Right cardiac atrium (tissue), 5 donors: ENCODE data around the gene MIB2. TPM values are rescaled to one million over a fixed set of nuclear protein-coding genes. Genes with fewer than 3 reads are reported as not detected.
A peak's percentile ranks its signal among the peaks of the same experiment; 100 is the strongest.

Experiments used
- ATAC-seq, 2 donors: fragments of 200-7000 bp; cut with Tn5 transposase; one replicate each; pipeline versions ENCODE4 v1.8.0 to v1.9.1; 2020; ENCODE audit warnings: moderate library complexity in 2 of 2, mild to moderate bottlenecking in 1 of 2
- DNase-seq, 3 donors: peaks; one replicate each; pipeline ENCODE4 v3.0.0-alpha.2; 2020
- H3K27ac ChIP-seq: one replicate; pipeline ENCODE4 v1.5.1; 2013; ENCODE audit warnings: mild to moderate bottlenecking, low read length, control low read depth, moderate library complexity
- H3K27me3 ChIP-seq: one replicate; pipeline ENCODE4 v1.6.1; 2013; ENCODE audit not compliant: control insufficient read depth, insufficient read depth
- H3K4me1 ChIP-seq: one replicate; pipeline ENCODE4 v1.6.1; 2013; ENCODE audit warnings: low read length; ENCODE audit not compliant: control insufficient read depth, insufficient read depth
- H3K4me3 ChIP-seq: one replicate; pipeline ENCODE4 v1.5.1; 2013; ENCODE audit warnings: low read length, control low read depth
- H3K9me3 ChIP-seq: one replicate; pipeline ENCODE4 v1.6.1; 2013; ENCODE audit warnings: low read length; ENCODE audit not compliant: control insufficient read depth
- WGBS: extraction: QIAGEN DNeasy Blood & Tissue Kit; methylation state at CpG from one replicate; pipeline ENCODE4 v1.1.7; 2013; 5-methylcytosine and 5-hydroxymethylcytosine counted together
- intact Hi-C, 4 donors: fragments of 100-400 bp; cut with DNase I; formaldehyde crosslinking; loops; one replicate each; pipeline versions ENCODE4 v1.11.0 to v1.14.0; 2022 to 2023
- long read RNA-seq, 4 donors: library from polyadenylated mRNA; unstranded; transcript quantifications; one replicate each; pipeline ENCODE4 v2.0.0, GENCODE V29; 2020 to 2021
- polyA plus RNA-seq: library from polyadenylated mRNA; stranded (reverse); fragments of 200-250 nt; gene quantifications from one replicate; pipeline ENCODE4 v1.2.3, GENCODE V29; 2013
- total RNA-seq, 4 donors: library from RNA; stranded (reverse); fragmentation: NEBNext Ultra II Directional; extraction: Animal tissue kit (Norgen Biotek cat#: 25700); gene quantifications; one replicate each; pipeline ENCODE4 v1.2.1, GENCODE V29; 2021
- donor health status: healthy with polysubstance abuse.
- donor health status: DM: no; HTN: yes; CAD: no.
- donor health status: DM: no; HTN: no; CAD: no.
- donor health status: DM: no; HTN: yes; CAD: no; lungs with severe emphysema.
- donor health status: DM: yes; HTN: yes; CAD: no.

MIB2 gene
- 10 to 100 TPM; 49.5 to 77.8 (median 65.5) TPM for total RNA-seq
- 52.5 TPM for polyA plus RNA-seq
- long read RNA-seq, donor 1, transcript MIB2-207 (2 exons, 546 nt) = minor isoform, 5 of 303 reads
- long read RNA-seq, donor 1, transcript MIB2-201 (20 exons, 3,290 nt) = major isoform, 16 of 303 reads
- long read RNA-seq, donor 1, partial matches to known transcripts = 115 of 303 reads
- long read RNA-seq, donor 1, other reads (novel, unspliced or antisense) = 163 of 303 reads
- long read RNA-seq, donor 2, transcript MIB2-201 (20 exons, 3,290 nt) = major isoform, 8 of 260 reads
- long read RNA-seq, donor 2, transcript MIB2-214 (20 exons, 3,034 nt) = minor isoform, 5 of 260 reads
- long read RNA-seq, donor 2, transcript MIB2-219 (20 exons, 3,305 nt) = major isoform, 8 of 260 reads
- long read RNA-seq, donor 2, partial matches to known transcripts = 55 of 260 reads
- long read RNA-seq, donor 2, other reads (novel, unspliced or antisense) = 180 of 260 reads
- long read RNA-seq, donor 3, partial matches to known transcripts = 7 of 17 reads
- long read RNA-seq, donor 3, other reads (novel, unspliced or antisense) = 9 of 17 reads
- long read RNA-seq, donor 4, partial matches to known transcripts = 45 of 148 reads
- long read RNA-seq, donor 4, other reads (novel, unspliced or antisense) = 91 of 148 reads

GRCh38 chr1:1615256-1616044, at the start of gene MIB2:
Gene MIB2, plus strand, starts transcription at chr1:1615500. Its CDS starts 7,953 bp downstream, at chr1:1623453.
- Histone ChIP-seq H3K27me3 (no peaks in the 10 kb centered on the region), H3K9me3 (no peaks in the 10 kb centered on the region), H3K27ac (peak within 1 kb of the TSS; percentile 99), H3K4me3 (peak within 1 kb of the TSS; percentile 93), H3K4me1 (peaks cover 10% of the 10 kb centered on the region)
- WGBS = under 1% methylated on average over 107 of the region's 107 CpGs
- intact Hi-C loops = no loop called here
- DNase-seq (peak; percentile 97 to 99 (median 99)), ATAC-seq (peak; percentile 96)

- no peak overlapping the region for H3K4me3 ChIP-seq
- 84% methylated on average over 31 of the region's 31 CpGs for WGBS
- no peaks in the 10 kb centered on the region for H3K9me3 ChIP-seq
- H3K4me1 ChIP-seq = peaks cover 7% of the 10 kb centered on the region
- intact Hi-C loops = no loop called here
- ATAC-seq = no peak
- H3K27ac ChIP-seq = no peak overlapping the region
- peak in 1 of 3 donors; percentile 33 for DNase-seq
- H3K27me3 ChIP-seq = no peaks in the 10 kb centered on the region
Measured at GRCh38 chr1:1567152-1567875, 48.0 kb upstream of the MIB2 start.

- peaks cover 7% of the 10 kb centered on the region for H3K4me1 ChIP-seq
- DNase-seq (peak in 1 of 3 donors; percentile 2), ATAC-seq (no peak)
- H3K27me3 ChIP-seq = no peaks in the 10 kb centered on the region
- H3K9me3 ChIP-seq = no peaks in the 10 kb centered on the region
- peak overlapping the region; percentile 23 for H3K27ac ChIP-seq
- intact Hi-C loops = no loop called here
- 70% methylated on average over 10 of the region's 10 CpGs for WGBS
- no peak overlapping the region for H3K4me3 ChIP-seq
Measured at GRCh38 chr1:1567891-1568291, 47.4 kb upstream of the MIB2 start.

DNA sequence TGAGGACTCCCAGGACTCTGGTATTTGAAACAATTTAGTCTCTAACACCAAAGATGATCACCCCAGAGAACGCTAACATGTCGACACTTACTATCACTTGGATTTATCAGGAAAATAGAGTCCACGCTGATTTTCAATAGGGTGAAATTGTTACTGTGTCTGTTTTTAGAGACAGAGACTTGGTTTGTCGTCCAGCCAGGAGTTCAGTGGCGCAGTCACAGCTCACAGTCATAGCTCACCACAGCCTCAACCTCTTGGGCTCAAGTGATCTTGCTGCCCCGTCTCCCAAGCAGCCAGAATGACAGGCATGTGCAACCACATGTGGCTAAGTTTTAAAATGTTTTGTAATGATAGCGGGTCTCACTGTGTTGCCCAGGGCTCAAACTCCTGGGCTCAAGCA, 46.0 kb upstream of the MIB2 start:
- H3K4me1 ChIP-seq = peaks cover 7% of the 10 kb centered on the region
- no peak overlapping the region for H3K27ac ChIP-seq
- intact Hi-C loops = no loop called here
- ATAC-seq (no peak), DNase-seq (peak in 1 of 3 donors; percentile 34)
- no peak overlapping the region for H3K4me3 ChIP-seq
- WGBS = 67% methylated on average over 7 of the region's 7 CpGs
- no peaks in the 10 kb centered on the region for H3K9me3 ChIP-seq
- H3K27me3 ChIP-seq = no peaks in the 10 kb centered on the region

DNA sequence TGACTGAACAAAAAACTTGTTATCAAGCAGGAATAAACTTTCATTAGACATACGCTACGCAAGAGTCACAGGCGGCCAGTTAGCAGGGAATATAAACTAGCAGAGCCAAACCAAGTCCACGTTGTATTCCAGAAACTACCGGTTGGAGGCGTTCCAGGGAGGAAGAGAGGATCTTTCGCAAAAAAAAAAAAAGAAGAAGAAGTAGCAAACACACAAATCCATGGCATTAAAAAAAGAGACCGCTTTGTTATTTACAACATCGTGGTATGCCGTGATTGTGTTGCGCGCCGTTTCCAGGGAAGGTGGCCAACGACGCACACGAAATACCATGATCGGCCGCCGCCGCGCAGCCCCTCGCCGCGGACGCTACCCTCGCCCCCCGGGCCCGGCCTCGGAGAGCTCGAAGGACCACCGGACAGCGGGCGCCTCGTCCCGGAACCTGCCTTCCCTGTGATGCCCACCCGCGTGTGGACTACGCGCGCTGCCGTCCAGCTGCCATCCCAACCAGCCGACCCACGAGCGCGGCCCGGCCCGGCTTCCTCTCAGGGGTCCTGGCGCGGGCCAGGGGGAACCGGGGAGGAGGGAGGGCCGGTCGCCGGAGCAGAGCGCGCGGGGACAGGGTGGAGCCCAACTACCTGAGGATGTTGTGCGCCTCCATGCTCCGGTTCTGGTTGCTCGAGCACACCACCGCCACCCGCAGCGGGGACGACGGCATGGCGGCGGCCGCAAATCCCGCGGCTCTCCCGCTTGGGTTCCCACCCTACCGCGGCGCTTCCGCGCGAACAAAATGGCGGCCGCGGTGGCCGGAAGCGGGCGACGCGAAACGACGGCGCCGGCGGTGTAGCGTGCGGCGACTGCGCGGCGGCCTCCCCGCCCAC, 41.2 kb upstream of the MIB2 start:
- Histone ChIP-seq H3K27ac (peak overlapping the region; percentile 94), H3K27me3 (no peaks in the 10 kb centered on the region), H3K4me1 (peaks cover 2% of the 10 kb centered on the region), H3K9me3 (no peaks in the 10 kb centered on the region), H3K4me3 (peak overlapping the region; percentile 74)
- WGBS = under 1% methylated on average over 96 of the region's 96 CpGs
- ATAC-seq (peak; percentile 81 to 83), DNase-seq (peak; percentile 63 to 88 (median 84))
- intact Hi-C loops = no loop called here

- H3K4me1 ChIP-seq = peaks cover 2% of the 10 kb centered on the region
- DNase-seq (peak; percentile 94 to 98 (median 97)), ATAC-seq (peak; percentile 94 to 95)
- no peaks in the 10 kb centered on the region for H3K9me3 ChIP-seq
- intact Hi-C loops = no loop called here
- no peaks in the 10 kb centered on the region for H3K27me3 ChIP-seq
- peak within 1 kb of the TSS; percentile 74 for H3K4me3 ChIP-seq
- peak within 1 kb of the TSS; percentile 94 for H3K27ac ChIP-seq
- WGBS = under 1% methylated on average over 87 of the region's 87 CpGs
Measured at GRCh38 chr1:1574721-1575537, 40.4 kb upstream of the MIB2 start, which contains the start of gene SSU72. Gene SSU72, minus strand, starts transcription at chr1:1574863. Its CDS starts 306 bp downstream, at chr1:1574557.

DNA sequence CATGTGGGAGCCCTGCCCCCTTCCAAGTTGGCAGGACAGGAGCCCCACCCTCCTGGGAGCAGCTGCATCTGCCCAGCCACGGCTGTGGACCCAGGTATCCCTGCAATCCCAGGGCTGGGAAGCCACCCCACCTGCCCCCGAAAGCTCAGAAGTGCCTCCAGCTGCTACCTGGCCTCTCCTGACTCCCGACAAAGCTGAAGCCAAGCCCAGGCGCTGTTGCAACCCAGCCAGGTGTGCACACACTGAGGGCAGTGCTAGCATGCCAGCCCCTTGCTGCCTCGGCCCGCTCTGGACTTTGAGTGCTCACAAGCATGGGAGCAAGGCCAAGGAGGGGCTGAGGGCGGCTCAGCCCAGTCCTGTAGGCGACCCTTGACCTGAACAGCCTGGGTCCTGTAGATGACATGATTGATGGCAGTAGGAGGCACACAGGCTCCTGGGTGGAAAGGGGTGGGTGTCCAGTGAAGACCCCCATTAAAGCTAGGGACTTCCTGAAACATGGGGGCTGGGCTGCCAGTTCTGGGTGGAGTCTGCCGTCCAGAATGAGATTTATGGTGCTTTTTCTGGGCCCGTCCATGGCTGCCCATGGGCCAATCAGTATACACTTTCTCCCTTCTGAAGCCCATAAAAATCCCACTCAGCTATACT, 37.8 kb upstream of the MIB2 start:
- ATAC-seq (no peak), DNase-seq (peak in 2 of 3 donors; percentile 38 to 51)
- Histone ChIP-seq H3K4me3 (no peak overlapping the region), H3K27me3 (no peaks in the 10 kb centered on the region), H3K4me1 (no peaks in the 10 kb centered on the region), H3K27ac (no peak overlapping the region), H3K9me3 (no peaks in the 10 kb centered on the region)
- 57% methylated on average over 10 of the region's 10 CpGs for WGBS
- intact Hi-C loops = no loop called here

DNA sequence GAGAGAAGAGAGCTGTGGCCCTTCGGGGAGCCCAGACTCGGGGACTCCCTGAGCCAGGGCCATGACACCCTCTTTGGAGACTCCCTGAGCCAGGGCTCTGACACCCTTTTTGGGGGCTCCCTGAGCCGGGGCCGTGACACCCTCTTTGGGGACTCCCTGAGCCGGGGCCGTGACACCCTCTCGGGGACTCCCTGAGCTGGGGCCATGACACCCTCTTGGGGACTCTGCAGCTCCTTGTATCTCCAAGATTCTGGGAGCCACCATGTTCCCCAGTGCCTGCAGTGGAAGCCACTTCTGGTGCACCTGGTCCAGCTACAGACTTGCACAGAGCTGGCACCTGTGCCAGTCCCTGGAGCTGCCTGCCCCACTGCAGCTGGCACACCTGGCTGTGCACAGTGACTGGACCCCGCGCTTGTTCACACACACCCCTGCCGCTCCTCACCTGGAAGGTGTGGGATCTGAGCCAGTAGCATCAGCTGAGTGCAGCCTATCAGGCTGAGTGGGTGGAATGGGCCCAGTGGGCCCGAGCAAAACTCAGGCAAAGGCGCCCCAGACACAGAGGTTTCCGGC, 36.8 kb upstream of the MIB2 start:
- ATAC-seq (no peak), DNase-seq (peak in 2 of 3 donors; percentile 13 to 55)
- no peaks in the 10 kb centered on the region for H3K9me3 ChIP-seq
- H3K4me3 ChIP-seq = no peak overlapping the region
- no peak overlapping the region for H3K27ac ChIP-seq
- no peaks in the 10 kb centered on the region for H3K27me3 ChIP-seq
- H3K4me1 ChIP-seq = no peaks in the 10 kb centered on the region
- 87% methylated on average over 13 of the region's 13 CpGs for WGBS
- intact Hi-C loops = no loop called here
